ENCODE results near the gene DOCK11.
"Not testable (repeated sequence)": the region's sequence is repeated elsewhere in the genome, so short reads cannot be mapped to it uniquely, and the experiment has no call there.

Gene DOCK11

GRCh38 chrX:118495061-118495921 lies at the start of gene DOCK11:
TSS of gene DOCK11 (plus strand) at chrX:118495815. CDS start at chrX:118495972, 157 bp downstream.
- DNase-seq (ENCODE audit: low read depth in 2 of 2): peak; percentile 73

- no peak for DNase-seq (ENCODE audit: low read depth in 2 of 2)
Observed at GRCh38 chrX:118448273-118448783, 47.3 kb upstream of the DOCK11 start.

GRCh38 chrX:118455013-118455412 lies 40.6 kb upstream of the DOCK11 start:
- no peak for DNase-seq (ENCODE audit: low read depth in 2 of 2)

- no peak for DNase-seq (ENCODE audit: low read depth in 2 of 2)
Observed at GRCh38 chrX:118459494-118459893, 36.1 kb upstream of the DOCK11 start.

GRCh38 chrX:118464501-118464900 lies 31.1 kb upstream of the DOCK11 start:
- no peak for DNase-seq (ENCODE audit: low read depth in 2 of 2)

GRCh38 chrX:118468122-118468521 lies 27.5 kb upstream of the DOCK11 start:
- DNase-seq (ENCODE audit: low read depth in 2 of 2): no peak

GRCh38 chrX:118470721-118471347 lies 24.8 kb upstream of the DOCK11 start:
- not testable (repeated sequence) for DNase-seq (ENCODE audit: low read depth in 2 of 2)

GRCh38 chrX:118474586-118474985 lies 21.0 kb upstream of the DOCK11 start:
- no peak for DNase-seq (ENCODE audit: low read depth in 2 of 2)

- no peak for DNase-seq (ENCODE audit: low read depth in 2 of 2)
Observed at GRCh38 chrX:118475903-118476302, 19.7 kb upstream of the DOCK11 start.

GRCh38 chrX:118480172-118480571 lies 15.4 kb upstream of the DOCK11 start:
- DNase-seq (ENCODE audit: low read depth in 2 of 2): no peak

- not testable (repeated sequence) for DNase-seq (ENCODE audit: low read depth in 2 of 2)
Observed at GRCh38 chrX:118482384-118482783, 13.2 kb upstream of the DOCK11 start.

- DNase-seq (ENCODE audit: low read depth in 2 of 2): no peak
Observed at GRCh38 chrX:118484216-118484903, 11.3 kb upstream of the DOCK11 start.

GRCh38 chrX:118486693-118487092 lies 8.9 kb upstream of the DOCK11 start:
- not testable (repeated sequence) for DNase-seq (ENCODE audit: low read depth in 2 of 2)

- DNase-seq (ENCODE audit: low read depth in 2 of 2): no peak
Observed at GRCh38 chrX:118493016-118493415, 2.6 kb upstream of the DOCK11 start.

GRCh38 chrX:118493653-118494297 lies 1.8 kb upstream of the DOCK11 start:
- DNase-seq (ENCODE audit: low read depth in 2 of 2): no peak

GRCh38 chrX:118495958-118496762 lies 545 bp downstream of the DOCK11 start:
- DNase-seq (ENCODE audit: low read depth in 2 of 2): peak; percentile 63 to 68

GRCh38 chrX:118496763-118497079 lies 1.1 kb downstream of the DOCK11 start:
- DNase-seq (ENCODE audit: low read depth in 2 of 2): no peak

- DNase-seq (ENCODE audit: low read depth in 2 of 2): no peak
Observed at GRCh38 chrX:118497180-118497818, 1.7 kb downstream of the DOCK11 start.

GRCh38 chrX:118498351-118498750 lies 2.7 kb downstream of the DOCK11 start:
- DNase-seq (ENCODE audit: low read depth in 2 of 2): no peak

GRCh38 chrX:118498755-118499154 lies 3.1 kb downstream of the DOCK11 start:
- no peak for DNase-seq (ENCODE audit: low read depth in 2 of 2)

- DNase-seq (ENCODE audit: low read depth in 2 of 2): no peak
Observed at GRCh38 chrX:118499295-118499694, 3.7 kb downstream of the DOCK11 start.

Data from stimulated activated CD8-positive, alpha-beta memory T cell treated with anti-CD3 and anti-CD28 coated beads, Interleukin-15, amount 100 ng/mL, for 48 hours (primary cell).